VCaP (cell line): Measurements from ENCODE around the gene HMGCS2.

ENCODE experiments used
- H3K27ac ChIP-seq: fragments of 450-650 bp; 2 replicates; pipeline ENCODE4 v1.5.1; 2017
- TF ChIP-seq, protein P1 (sequence below): fragments of 450-650 bp; conservative IDR thresholded peaks from 2 replicates; pipeline ENCODE4 v1.5.1; 2017; ENCODE audit warnings: mild to moderate bottlenecking, moderate library complexity

Gene HMGCS2

DNA sequence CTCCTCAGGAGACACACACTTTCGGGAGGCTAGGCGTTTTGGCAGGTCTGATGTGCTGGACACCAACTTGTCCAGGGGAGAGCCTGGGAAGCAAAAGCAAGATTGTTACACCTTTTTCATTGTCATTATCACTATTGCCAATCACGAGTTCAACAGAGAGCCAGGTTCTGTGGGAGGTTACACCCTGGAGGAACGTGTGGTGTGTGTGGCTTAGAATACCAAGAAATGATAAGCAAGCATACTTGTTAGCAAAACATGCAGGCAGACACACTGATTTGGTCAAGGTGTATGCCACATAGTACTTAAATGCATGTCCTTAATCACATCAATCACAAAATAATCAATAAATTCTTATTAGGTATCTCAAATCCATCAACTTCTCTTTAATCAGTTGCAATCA is 16.1 kb downstream of the HMGCS2 start:
- H3K27ac ChIP-seq, result no peak overlapping the region
- TF ChIP-seq, protein P1, sequence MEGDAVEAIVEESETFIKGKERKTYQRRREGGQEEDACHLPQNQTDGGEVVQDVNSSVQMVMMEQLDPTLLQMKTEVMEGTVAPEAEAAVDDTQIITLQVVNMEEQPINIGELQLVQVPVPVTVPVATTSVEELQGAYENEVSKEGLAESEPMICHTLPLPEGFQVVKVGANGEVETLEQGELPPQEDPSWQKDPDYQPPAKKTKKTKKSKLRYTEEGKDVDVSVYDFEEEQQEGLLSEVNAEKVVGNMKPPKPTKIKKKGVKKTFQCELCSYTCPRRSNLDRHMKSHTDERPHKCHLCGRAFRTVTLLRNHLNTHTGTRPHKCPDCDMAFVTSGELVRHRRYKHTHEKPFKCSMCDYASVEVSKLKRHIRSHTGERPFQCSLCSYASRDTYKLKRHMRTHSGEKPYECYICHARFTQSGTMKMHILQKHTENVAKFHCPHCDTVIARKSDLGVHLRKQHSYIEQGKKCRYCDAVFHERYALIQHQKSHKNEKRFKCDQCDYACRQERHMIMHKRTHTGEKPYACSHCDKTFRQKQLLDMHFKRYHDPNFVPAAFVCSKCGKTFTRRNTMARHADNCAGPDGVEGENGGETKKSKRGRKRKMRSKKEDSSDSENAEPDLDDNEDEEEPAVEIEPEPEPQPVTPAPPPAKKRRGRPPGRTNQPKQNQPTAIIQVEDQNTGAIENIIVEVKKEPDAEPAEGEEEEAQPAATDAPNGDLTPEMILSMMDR, result no peak

DNA sequence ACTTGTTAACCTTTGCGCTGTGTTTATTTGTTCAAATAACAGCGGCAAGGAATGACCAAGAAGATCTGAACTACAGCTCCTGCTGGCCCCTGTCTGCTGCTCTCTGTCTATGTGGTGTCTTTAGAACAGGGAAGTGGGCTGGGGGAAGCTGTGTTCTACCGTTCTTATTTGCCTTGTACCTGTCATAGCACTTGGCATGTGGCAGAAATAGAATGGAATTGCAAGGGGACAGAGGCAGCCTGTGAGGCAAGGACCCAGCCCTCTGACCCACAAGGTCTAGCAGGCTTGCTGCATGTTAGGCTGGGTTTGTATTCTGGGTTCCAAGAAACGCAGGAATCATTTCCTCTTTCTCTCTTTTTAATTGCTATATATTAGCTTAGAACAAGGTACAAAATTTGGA is 20.7 kb downstream of the HMGCS2 start:
- TF ChIP-seq, protein P1, result no peak
- H3K27ac ChIP-seq, result no peak overlapping the region

DNA sequence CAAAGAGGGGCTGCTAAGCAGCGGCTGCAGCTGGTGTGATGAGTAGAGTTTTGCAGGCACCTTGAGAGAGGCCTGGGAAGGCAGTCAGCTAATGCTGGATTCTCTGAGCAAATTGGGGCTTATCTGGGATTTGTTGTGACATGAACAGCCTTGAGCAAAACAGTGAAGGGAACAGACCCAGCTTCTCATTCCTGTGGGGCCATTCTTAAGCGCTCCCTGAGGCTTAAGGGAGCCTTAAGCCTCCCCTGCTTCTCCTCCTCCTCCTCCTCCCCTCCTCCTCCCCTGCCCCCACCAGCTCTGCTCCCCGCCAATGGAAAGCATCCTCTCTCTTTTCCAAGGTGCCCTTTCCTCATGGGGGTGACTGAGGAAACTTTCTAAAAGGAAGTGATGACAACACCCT is 21.3 kb downstream of the HMGCS2 start:
- H3K27ac ChIP-seq, result no peak overlapping the region
- TF ChIP-seq, protein P1, result no peak

DNA sequence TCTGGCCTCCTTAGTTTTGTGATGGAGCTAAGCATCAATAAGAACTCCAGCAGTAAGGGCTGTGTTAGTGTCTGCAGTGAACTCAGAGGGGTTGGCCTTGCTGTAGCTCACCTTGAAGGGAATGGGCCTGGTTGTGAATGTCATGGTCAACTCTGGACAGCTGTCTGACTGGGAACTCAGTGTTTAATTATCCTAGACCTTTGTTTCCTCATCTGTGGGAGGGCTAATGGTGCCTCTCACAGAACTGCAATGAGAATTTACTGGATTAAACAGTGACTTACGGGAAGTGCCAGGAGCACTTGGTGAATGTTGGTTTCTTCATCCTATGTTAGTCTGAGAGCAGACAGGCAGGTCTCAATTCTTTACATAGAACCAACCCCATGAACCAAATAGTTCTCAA is 23.7 kb downstream of the HMGCS2 start:
- no peak overlapping the region for H3K27ac ChIP-seq
- TF ChIP-seq, protein P1, result no peak

DNA sequence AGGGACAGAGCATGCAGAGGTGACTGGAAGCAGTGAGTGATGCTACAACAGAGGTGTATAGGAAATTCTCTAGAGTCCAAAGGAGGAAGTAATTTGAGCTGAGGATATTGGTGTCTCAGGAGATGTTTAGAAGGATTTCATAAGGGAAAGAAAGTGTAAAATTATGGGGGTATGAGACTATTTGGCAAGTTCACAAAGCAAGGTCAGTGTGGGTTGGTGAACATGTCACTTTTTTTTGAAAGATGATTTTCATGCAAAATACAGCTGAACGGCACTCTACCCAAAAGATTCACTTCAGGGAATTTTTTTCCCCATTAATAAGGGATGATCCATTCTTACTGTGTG is 24.1 kb downstream of the HMGCS2 start:
- TF ChIP-seq, protein P1, result no peak
- H3K27ac ChIP-seq, result no peak overlapping the region

DNA sequence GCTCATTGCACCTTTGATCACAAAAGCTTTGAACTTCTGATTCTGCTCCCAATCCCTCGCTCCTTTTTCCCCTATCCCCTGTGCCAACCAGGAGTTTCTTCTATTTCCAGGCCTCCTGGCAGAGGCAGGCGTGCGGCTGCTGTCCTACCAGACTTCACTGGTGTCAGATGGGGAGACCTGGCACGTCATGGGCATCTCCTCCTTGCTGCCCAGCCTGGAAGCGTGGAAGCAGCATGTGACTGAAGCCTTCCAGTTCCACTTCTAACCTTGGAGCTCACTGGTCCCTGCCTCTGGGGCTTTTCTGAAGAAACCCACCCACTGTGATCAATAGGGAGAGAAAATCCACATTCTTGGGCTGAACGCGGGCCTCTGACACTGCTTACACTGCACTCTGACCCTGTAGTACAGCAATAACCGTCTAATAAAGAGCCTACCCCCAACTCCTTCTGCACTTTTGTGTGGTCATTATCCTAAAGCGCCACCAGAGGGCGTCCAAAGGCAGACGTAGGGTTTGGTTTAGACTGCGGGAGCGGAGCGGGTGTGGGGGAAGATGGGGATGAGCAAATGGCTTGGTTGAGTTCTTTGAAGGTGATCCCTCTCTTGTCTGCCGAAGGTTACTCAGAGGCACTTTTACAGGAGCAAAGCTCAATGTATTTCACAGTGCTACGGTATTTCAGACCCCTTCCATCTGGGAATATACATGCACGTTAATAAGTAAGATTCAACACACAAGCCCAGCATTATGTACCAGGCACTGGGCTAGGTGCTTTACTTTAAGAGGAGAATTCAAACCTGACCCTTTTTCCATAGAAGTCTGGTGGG is 24.7 kb downstream of the HMGCS2 start:
- TF ChIP-seq, protein P1, result peak; percentile 85
- H3K27ac ChIP-seq, result no peak overlapping the region

DNA sequence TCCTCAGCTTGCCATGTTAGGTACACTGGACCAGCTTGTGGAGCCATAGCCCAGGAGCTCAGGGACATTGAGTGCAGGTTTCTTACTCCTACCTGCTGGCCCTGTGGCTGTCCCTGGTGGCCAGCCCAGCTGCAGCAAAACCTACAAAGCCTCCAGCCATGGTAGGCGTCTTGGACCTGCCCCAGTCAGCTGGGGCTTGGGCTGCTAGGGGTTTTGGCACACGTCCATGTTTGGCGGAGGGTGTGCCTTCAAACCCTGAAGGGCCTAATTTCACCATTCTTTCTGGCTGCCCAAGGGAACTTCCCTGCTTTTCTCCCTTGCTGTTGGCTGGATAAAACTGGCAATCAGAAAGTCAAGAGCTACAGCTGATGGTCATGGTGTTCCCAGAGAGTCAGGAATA is 25.4 kb downstream of the HMGCS2 start:
- TF ChIP-seq, protein P1, result no peak
- H3K27ac ChIP-seq, result no peak overlapping the region
